Measurements from ENCODE around the gene KCNT2.

GRCh38 chr1:196515904-196516303 is 92.3 kb downstream of the KCNT2 start:
- no peak for TF ChIP-seq YY1 (IDR thresholded peaks at IDR 0.05; ENCODE audit: insufficient read depth, insufficient read length)
- TF ChIP-seq ZNF274 (IDR thresholded peaks at IDR 0.05; ENCODE audit: low read depth, low read length) = no peak

Data from NT2/D1 (cell line).